Measurements from ENCODE around the gene GATAD2B.
"Not testable (repeated sequence)": the region's sequence is repeated elsewhere in the genome, so short reads cannot be mapped to it uniquely, and the experiment has no call there.

DNA sequence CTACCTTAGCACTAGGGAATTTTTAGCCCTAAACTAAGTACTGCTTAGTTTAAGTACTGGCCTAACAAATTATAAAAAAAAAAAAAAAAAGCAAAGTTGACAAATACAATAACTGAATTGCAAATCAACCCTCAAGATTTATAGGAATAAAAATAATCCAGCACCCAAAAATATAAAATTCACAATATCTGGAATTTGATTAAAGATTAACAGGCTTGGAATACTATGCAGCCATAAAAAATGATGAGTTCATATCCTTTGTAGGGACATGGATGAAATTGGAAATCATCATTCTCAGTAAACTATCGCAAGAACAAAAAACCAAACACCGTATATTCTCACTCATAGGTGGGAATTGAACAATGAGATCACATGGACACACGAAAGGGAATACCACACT, 78.4 kb downstream of the GATAD2B start:
- TF ChIP-seq, protein P1, sequence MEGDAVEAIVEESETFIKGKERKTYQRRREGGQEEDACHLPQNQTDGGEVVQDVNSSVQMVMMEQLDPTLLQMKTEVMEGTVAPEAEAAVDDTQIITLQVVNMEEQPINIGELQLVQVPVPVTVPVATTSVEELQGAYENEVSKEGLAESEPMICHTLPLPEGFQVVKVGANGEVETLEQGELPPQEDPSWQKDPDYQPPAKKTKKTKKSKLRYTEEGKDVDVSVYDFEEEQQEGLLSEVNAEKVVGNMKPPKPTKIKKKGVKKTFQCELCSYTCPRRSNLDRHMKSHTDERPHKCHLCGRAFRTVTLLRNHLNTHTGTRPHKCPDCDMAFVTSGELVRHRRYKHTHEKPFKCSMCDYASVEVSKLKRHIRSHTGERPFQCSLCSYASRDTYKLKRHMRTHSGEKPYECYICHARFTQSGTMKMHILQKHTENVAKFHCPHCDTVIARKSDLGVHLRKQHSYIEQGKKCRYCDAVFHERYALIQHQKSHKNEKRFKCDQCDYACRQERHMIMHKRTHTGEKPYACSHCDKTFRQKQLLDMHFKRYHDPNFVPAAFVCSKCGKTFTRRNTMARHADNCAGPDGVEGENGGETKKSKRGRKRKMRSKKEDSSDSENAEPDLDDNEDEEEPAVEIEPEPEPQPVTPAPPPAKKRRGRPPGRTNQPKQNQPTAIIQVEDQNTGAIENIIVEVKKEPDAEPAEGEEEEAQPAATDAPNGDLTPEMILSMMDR (IDR thresholded peaks at IDR 0.05): not testable (repeated sequence)
- not testable (repeated sequence) for TF ChIP-seq POLR2A (IDR thresholded peaks at IDR 0.05)

Measured in esophagus squamous epithelium (tissue), 4 donors.